Ovary (tissue), 3 donors: ENCODE measurements around the gene PCDH11Y.
"Not testable (repeated sequence)": the region's sequence is repeated elsewhere in the genome, so short reads cannot be mapped to it uniquely, and the experiment has no call there.

Experiments used
- CTCF ChIP-seq, 3 donors: fragments of 450-650 bp in 2 of 3; fragments of 200-600 bp in 1 of 3; IDR thresholded peaks; one replicate each; pipeline versions ENCODE4 v1.5.1 to v1.8.0; 2016 to 2022; ENCODE audit warnings: antibody characterized with exemption in 3 of 3, mild to moderate bottlenecking in 1 of 3
- EP300 ChIP-seq: sonication (generic); formaldehyde crosslinking; IDR thresholded peaks from one replicate; pipeline ENCODE4 v1.6.1; 2017; ENCODE audit warnings: antibody characterized with exemption
- POLR2A ChIP-seq: fragments of 450-650 bp; IDR thresholded peaks from one replicate; pipeline ENCODE4 v1.6.1; 2017; ENCODE audit warnings: antibody characterized with exemption, mild to moderate bottlenecking, moderate library complexity
- donor health status: DM: no; HTN: no; CAD: no.

- TF ChIP-seq POLR2A; CTCF (IDR thresholded peaks at IDR 0.05); EP300: not testable (repeated sequence)
These were observed 32.2 kb upstream of the PCDH11Y start for GRCh38 chrY:4967894-4968293.
